A549 (cell line): ENCODE measurements around the gene ARMH1.

Experiments used
- CTCF ChIP-seq: fragments of >200 bp; sonication (Bioruptor Twin); formaldehyde crosslinking; IDR thresholded peaks from 3 replicates; pipeline ENCODE4 v1.5.1; 2016
- HDAC2 ChIP-seq: fragments of 200-600 bp; sonication (generic); IDR thresholded peaks from 2 replicates; pipeline ENCODE4 v1.6.1; 2016

GRCh38 chr1:44685881-44686280 lies 11.4 kb downstream of the ARMH1 start:
- no peak for TF ChIP-seq HDAC2
- no peak for TF ChIP-seq CTCF
